GM12875 (cell line): ENCODE data around the gene TGM5.

ENCODE experiments used
- H3K4me3 ChIP-seq: one replicate; pipeline ENCODE4 v1.5.1; 2011; ENCODE audit warnings: low read depth, low read length, control low read depth
- CTCF ChIP-seq: IDR thresholded peaks from 2 replicates; pipeline ENCODE4 v1.5.1; 2011; ENCODE audit warnings: low read depth, mild to moderate bottlenecking, control low read depth, inconsistent platforms, low read length, moderate library complexity, borderline replicate concordance; ENCODE audit not compliant: insufficient read depth

TGM5 gene

GRCh38 chr15:43253431-43254403, 13.0 kb downstream of the TGM5 start:
- no peak for TF ChIP-seq CTCF
- H3K4me3 ChIP-seq, result no peak overlapping the region

DNA sequence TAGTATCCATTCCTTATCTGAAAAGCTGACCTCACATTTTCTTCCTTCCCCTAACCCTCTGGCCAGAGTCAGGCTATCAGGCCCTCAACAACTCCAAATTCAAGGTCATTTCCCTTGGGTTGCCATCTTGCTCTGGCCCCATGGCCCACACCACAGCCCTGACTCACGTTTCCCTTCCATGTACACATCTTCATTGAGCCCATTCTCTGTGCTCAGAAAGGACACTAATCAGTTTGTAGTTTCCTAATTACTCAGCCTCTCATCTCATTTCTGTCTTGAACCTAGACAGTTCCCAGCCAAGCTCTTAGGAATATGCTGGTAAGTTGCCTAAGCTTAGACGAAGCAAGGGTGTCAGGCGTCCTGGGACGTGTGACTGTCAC, 14.9 kb downstream of the TGM5 start:
- no peak overlapping the region for H3K4me3 ChIP-seq
- TF ChIP-seq CTCF, result no peak

- no peak overlapping the region for H3K4me3 ChIP-seq
- no peak for TF ChIP-seq CTCF
Observed at GRCh38 chr15:43251185-43251870, 15.4 kb downstream of the TGM5 start.

DNA sequence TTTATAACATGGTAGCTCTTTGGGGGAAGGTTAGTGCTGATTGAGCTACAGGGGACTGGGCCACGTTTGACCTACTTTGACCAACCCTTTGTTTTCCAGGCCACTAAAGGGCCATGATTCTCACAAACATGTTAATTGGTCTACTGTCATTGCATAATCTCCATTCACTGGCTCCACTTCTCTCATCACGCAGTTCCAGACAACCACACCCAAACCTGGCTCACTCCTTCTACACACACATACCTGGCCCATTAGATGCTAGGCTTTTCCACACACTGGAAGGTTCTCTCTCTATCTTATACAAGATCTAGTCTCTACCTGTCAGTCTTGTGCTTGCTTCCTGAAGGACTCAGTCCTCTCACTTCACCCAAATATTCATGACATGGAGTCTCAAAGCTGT, 15.9 kb downstream of the TGM5 start:
- H3K4me3 ChIP-seq, result no peak overlapping the region
- no peak for TF ChIP-seq CTCF

DNA sequence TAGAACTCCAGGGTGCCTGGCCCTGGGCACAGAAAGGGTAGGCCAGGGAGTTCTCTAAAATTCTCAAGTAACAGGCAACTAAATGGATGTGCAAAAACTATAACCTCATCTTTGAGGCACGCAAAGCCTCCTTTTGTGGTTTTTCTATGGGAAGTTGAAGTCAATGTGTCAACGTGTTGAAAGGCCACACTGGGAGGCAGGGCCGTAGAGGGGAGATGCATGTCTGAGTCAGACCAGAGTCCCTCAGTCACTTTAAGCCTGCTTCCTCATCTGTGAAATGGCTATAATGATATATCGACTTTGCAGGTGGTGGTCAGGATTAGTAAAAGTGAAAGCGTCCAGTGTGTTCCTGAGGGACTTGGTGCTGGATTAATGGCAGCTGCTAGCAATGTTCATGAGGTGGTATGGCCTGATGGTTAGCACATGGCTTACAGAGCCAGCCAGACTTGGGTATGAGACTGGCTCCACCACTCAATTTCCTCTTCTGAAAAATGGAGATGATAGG, 17.0 kb downstream of the TGM5 start:
- no peak for TF ChIP-seq CTCF
- no peak overlapping the region for H3K4me3 ChIP-seq

GRCh38 chr15:43249236-43249635, 17.5 kb downstream of the TGM5 start:
- no peak overlapping the region for H3K4me3 ChIP-seq

More at GRCh38 chr15:43249236-43249635, 17.5 kb downstream of the TGM5 start:
- no peak for TF ChIP-seq CTCF
